ENCODE measurements around the gene MMP8. TPM values are rescaled to one million over a fixed set of nuclear protein-coding genes. Genes with fewer than 3 reads are reported as not detected.

The MMP8 gene, protein sequence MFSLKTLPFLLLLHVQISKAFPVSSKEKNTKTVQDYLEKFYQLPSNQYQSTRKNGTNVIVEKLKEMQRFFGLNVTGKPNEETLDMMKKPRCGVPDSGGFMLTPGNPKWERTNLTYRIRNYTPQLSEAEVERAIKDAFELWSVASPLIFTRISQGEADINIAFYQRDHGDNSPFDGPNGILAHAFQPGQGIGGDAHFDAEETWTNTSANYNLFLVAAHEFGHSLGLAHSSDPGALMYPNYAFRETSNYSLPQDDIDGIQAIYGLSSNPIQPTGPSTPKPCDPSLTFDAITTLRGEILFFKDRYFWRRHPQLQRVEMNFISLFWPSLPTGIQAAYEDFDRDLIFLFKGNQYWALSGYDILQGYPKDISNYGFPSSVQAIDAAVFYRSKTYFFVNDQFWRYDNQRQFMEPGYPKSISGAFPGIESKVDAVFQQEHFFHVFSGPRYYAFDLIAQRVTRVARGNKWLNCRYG
- not detected in 2 replicates for total RNA-seq

DNA sequence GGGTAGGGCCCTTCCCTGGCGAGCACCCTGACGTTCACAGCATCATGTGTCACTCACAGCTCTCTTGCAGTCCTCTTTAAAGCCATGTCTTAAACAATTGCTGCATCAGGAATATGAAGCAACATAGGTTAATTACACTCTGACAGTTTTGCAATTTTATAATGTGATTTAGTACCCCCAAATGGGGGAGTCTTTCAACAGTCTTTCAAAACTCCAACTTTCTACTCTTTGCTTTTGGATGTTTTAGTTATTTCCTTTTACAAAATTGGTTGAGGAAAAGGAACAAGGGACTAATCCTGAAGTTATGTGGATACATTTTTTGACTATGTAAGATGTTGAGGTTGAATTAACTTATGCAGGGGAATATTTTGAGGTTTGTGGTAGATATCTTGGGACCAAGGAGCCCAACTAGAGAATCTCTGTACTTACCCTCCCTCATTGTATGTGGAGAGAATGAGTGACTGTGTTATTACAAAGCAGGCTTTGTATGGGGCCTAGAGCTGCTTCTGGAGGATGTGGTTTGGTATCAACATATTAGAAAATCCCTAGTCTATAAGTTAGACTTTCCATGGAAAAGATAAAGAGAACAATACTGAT is at the start of gene MMP8:
TSS of gene MMP8 (minus strand) at position 51 of the 597 bp plus-strand sequence. CDS start 99 bp downstream, outside the sequence.

DNA sequence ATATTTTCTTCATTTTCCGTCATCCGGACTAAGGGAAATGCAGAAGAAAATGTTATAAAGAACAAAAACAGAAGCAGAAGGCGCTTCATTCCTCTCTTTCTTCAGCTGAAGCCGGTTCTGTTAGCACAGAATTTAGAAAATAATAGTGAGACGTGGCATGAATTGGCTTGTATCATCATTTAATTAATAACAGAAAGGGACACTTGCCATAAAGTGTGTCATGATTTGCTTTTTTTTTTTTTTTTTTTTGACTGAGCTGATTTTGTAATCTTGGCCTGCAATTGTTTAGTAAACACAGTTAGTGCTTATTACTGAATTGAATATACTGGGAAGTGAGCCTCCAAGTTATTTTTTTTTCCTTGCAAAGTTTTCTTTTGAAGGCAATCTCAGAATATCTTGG is 19.1 kb downstream of the MMP8 start, which contains the start of gene MMP27:
TSS of gene MMP27 (minus strand) at position 144 of the 400 bp plus-strand sequence. CDS start at position 89, 55 bp downstream.

Other genes starting within 250 kb of the MMP8 start
- not detected in 2 replicates for gene MMP7, start 194.2 kb downstream of the MMP8 start, total RNA-seq
- gene MMP20, start 99.6 kb downstream of the MMP8 start, total RNA-seq = not detected in 2 replicates
- not detected in 2 replicates for gene MMP27, start 19.2 kb downstream of the MMP8 start, total RNA-seq
- gene MMP10, start 55.7 kb upstream of the MMP8 start, total RNA-seq = 0.12 and 1.7 TPM in 2 replicates
- 0.82 and 8.6 TPM in 2 replicates for gene MMP1, start 73.2 kb upstream of the MMP8 start, total RNA-seq
- gene MMP3, start 118.7 kb upstream of the MMP8 start, total RNA-seq = not detected in 2 replicates
- gene MMP12, start 150.0 kb upstream of the MMP8 start, total RNA-seq = not detected in 2 replicates
- gene MMP13, start 230.8 kb upstream of the MMP8 start, total RNA-seq = not detected in 2 replicates

Data from pericardium fibroblast (primary cell).